CD4-positive, alpha-beta memory T cell (primary cell): Measurements from ENCODE around the gene DCAF12. TPM values are rescaled to one million over a fixed set of nuclear protein-coding genes. Genes with fewer than 3 reads are reported as not detected.

Experiments used
- CTCF ChIA-PET: fragments of 350-600 bp; sonication (Branson Sonifier 250); formaldehyde crosslinking; loops from one replicate; lab custom pipeline; 2021; ENCODE audit warnings: inconsistent platforms; ENCODE audit not compliant: partially characterized antibody; lab: Charles Lee
- POLR2A ChIA-PET: fragments of 350-600 bp; sonication (Branson Sonifier 250); formaldehyde crosslinking; loops from one replicate; lab custom pipeline; 2021; ENCODE audit not compliant: partially characterized antibody; lab: Charles Lee
- DNase-seq, 5 donors: peaks; one replicate each; pipeline versions ENCODE4 v3.0.0 to v3.0.0-alpha.2; 2020 to 2022; ENCODE audit warnings: mixed read lengths in 1 of 5
- H3K27ac ChIP-seq: one replicate; pipeline ENCODE4 v1.7.0; 2013; ENCODE audit warnings: low read depth, low read length
- H3K27me3 ChIP-seq: 2 replicates; pipeline ENCODE4 v1.7.0; 2013; ENCODE audit warnings: mild to moderate bottlenecking, low read length, moderate library complexity; ENCODE audit not compliant: insufficient read depth
- H3K36me3 ChIP-seq: 2 replicates; pipeline ENCODE4 v1.7.0; 2013; ENCODE audit warnings: mild to moderate bottlenecking, low read length, moderate library complexity; ENCODE audit not compliant: insufficient read depth
- H3K4me1 ChIP-seq: 2 replicates; pipeline ENCODE4 v1.7.0; 2013; ENCODE audit warnings: mild to moderate bottlenecking, low read length, moderate library complexity; ENCODE audit not compliant: insufficient read depth
- H3K4me3 ChIP-seq, 2 donors: one replicate each; pipeline ENCODE4 v1.7.0; 2013; ENCODE audit warnings: low read length in 2 of 2, mild to moderate bottlenecking in 1 of 2
- H3K9me3 ChIP-seq, 2 donors: one replicate each; pipeline ENCODE4 v1.7.0; 2013; ENCODE audit warnings: low read length in 2 of 2, control low read depth in 1 of 2; ENCODE audit not compliant: control insufficient read depth in 1 of 2
- H3K27ac Mint-ChIP-seq, 7 donors: one replicate each; pipeline ENCODE4 v1.8.0; 2020 to 2021; ENCODE audit warnings: mixed read lengths in 7 of 7, mild to moderate bottlenecking in 6 of 7, inconsistent platforms in 3 of 7, moderate library complexity in 3 of 7
- H3K27me3 Mint-ChIP-seq, 2 donors: one replicate each; pipeline ENCODE4 v1.8.0; 2020 to 2021; ENCODE audit warnings: mixed read lengths in 2 of 2
- H3K36me3 Mint-ChIP-seq, 2 donors: one replicate each; pipeline ENCODE4 v1.8.0; 2020 to 2021; ENCODE audit warnings: mixed read lengths in 2 of 2, inconsistent platforms in 1 of 2, mild to moderate bottlenecking in 1 of 2
- H3K4me1 Mint-ChIP-seq, 4 donors: one replicate each; pipeline ENCODE4 v1.8.0; 2020 to 2021; ENCODE audit warnings: mixed read lengths in 4 of 4, mild to moderate bottlenecking in 1 of 4
- H3K4me3 Mint-ChIP-seq, 8 donors: one replicate each; pipeline ENCODE4 v1.8.0; 2020 to 2021; ENCODE audit warnings: mixed read lengths in 8 of 8, mild to moderate bottlenecking in 7 of 8, moderate library complexity in 6 of 8, inconsistent platforms in 3 of 8
- H3K9me3 Mint-ChIP-seq, 8 donors: one replicate each; pipeline ENCODE4 v1.8.0; 2020 to 2021; ENCODE audit warnings: mixed read lengths in 8 of 8, mild to moderate bottlenecking in 5 of 8, inconsistent platforms in 3 of 8, moderate library complexity in 1 of 8
- intact Hi-C: fragments of 100-400 bp; cut with micrococcal nuclease; formaldehyde crosslinking; loops from one replicate; pipeline ENCODE4 v1.15.1; 2023
- polyA plus RNA-seq, 2 donors: library from polyadenylated mRNA; unstranded; fragments of 300-500 nt; fragmentation: Illumina TruSeq; gene quantifications; one replicate each; pipeline ENCODE4 v1.2.3, GENCODE V29; 2021
- total RNA-seq, 2 experiments: library from RNA; stranded (reverse); gene quantifications; one replicate each; pipeline ENCODE4 v1.2.3, GENCODE V29; 2021

DCAF12 gene
- total and polyA plus RNA-seq, 4 experiments from 2014 or later, result 13.0 to 31.0 (median 24.5) TPM

GRCh38 chr9:34158362-34158869, 31.9 kb upstream of the DCAF12 start:
- DNase-seq, result no peak
- Mint-ChIP-seq H3K36me3 (no peaks in the 10 kb centered on the region), H3K27ac (no peak overlapping the region), H3K4me3 (no peak overlapping the region), H3K9me3 (no peaks in the 10 kb centered on the region), H3K4me1 (no peaks in the 10 kb centered on the region), H3K27me3 (peaks cover 0 to 1% of the 10 kb centered on the region in 2 donors)
- Histone ChIP-seq H3K4me1 (no peaks in the 10 kb centered on the region), H3K27me3 (no peaks in the 10 kb centered on the region), H3K27ac (no peak overlapping the region), H3K9me3 (no peaks in the 10 kb centered on the region), H3K4me3 (no peak overlapping the region), H3K36me3 (no peaks in the 10 kb centered on the region)
- POLR2A ChIA-PET, result interaction anchor here (1.5 kb wide), 1 partner anchor 20 kb away, joined by 3 read pairs; the partner anchor contains the start of gene UBAP1
- intact Hi-C loops, result no loop called here
- CTCF ChIA-PET, result no interaction called here

GRCh38 chr9:34157898-34158297, 31.4 kb upstream of the DCAF12 start:
- ChIA-PET POLR2A (interaction anchor here (1.5 kb wide), 1 partner anchor 21 kb away, joined by 3 read pairs; the partner anchor contains the start of gene UBAP1), CTCF (no interaction called here)
- H3K27ac Mint-ChIP-seq, result no peak overlapping the region
- Histone ChIP-seq H3K4me1 (no peaks in the 10 kb centered on the region), H3K27me3 (no peaks in the 10 kb centered on the region), H3K27ac (no peak overlapping the region), H3K9me3 (no peaks in the 10 kb centered on the region), H3K4me3 (no peak overlapping the region), H3K36me3 (no peaks in the 10 kb centered on the region)
- intact Hi-C loops, result no loop called here
- H3K36me3 Mint-ChIP-seq, result no peaks in the 10 kb centered on the region
- H3K4me1 Mint-ChIP-seq, result no peaks in the 10 kb centered on the region
- H3K9me3 Mint-ChIP-seq, result no peaks in the 10 kb centered on the region
- no peak overlapping the region for H3K4me3 Mint-ChIP-seq
- peaks cover 0 to 1% of the 10 kb centered on the region in 2 donors for H3K27me3 Mint-ChIP-seq
- DNase-seq, result no peak

- Mint-ChIP-seq H3K4me1 (no peaks in the 10 kb centered on the region), H3K36me3 (no peaks in the 10 kb centered on the region), H3K9me3 (no peaks in the 10 kb centered on the region), H3K27me3 (peaks cover 0 to 1% of the 10 kb centered on the region in 2 donors), H3K4me3 (no peak overlapping the region), H3K27ac (peak overlapping the region in 1 of 7 donors; percentile 45)
- Histone ChIP-seq H3K36me3 (no peaks in the 10 kb centered on the region), H3K4me1 (no peaks in the 10 kb centered on the region), H3K27ac (no peak overlapping the region), H3K27me3 (no peaks in the 10 kb centered on the region), H3K4me3 (no peak overlapping the region), H3K9me3 (no peaks in the 10 kb centered on the region)
- ChIA-PET POLR2A (no interaction called here), CTCF (no interaction called here)
- no peak for DNase-seq
- intact Hi-C loops, result no loop called here
These were observed 30.8 kb upstream of the DCAF12 start for GRCh38 chr9:34157318-34157717.

- H3K9me3 Mint-ChIP-seq, result no peaks in the 10 kb centered on the region
- H3K36me3 ChIP-seq, result no peaks in the 10 kb centered on the region
- no peak overlapping the region for H3K27ac Mint-ChIP-seq
- H3K4me1 Mint-ChIP-seq, result no peaks in the 10 kb centered on the region
- no peak overlapping the region for H3K27ac ChIP-seq
- no peak for DNase-seq
- H3K27me3 ChIP-seq, result no peaks in the 10 kb centered on the region
- intact Hi-C loops, result no loop called here
- no peaks in the 10 kb centered on the region for H3K4me1 ChIP-seq
- H3K4me3 ChIP-seq, result no peak overlapping the region
- H3K36me3 Mint-ChIP-seq, result no peaks in the 10 kb centered on the region
- no peaks in the 10 kb centered on the region for H3K9me3 ChIP-seq
- H3K27me3 Mint-ChIP-seq, result peaks cover 0 to 1% of the 10 kb centered on the region in 2 donors
- CTCF ChIA-PET, result interaction anchor here (0.8 to 1.1 kb wide), 2 partner anchors 63 to 99 kb away, joined by 3 to 4 read pairs; no protein-coding TSS in a partner anchor
- H3K4me3 Mint-ChIP-seq, result no peak overlapping the region
- POLR2A ChIA-PET, result no interaction called here
These were observed 27.6 kb upstream of the DCAF12 start for GRCh38 chr9:34154057-34154456.

GRCh38 chr9:34151398-34151797, 24.9 kb upstream of the DCAF12 start:
- intact Hi-C loops, result no loop called here
- H3K4me3 Mint-ChIP-seq, result no peak overlapping the region
- DNase-seq, result no peak
- H3K27me3 ChIP-seq, result no peaks in the 10 kb centered on the region
- ChIA-PET POLR2A (no interaction called here), CTCF (no interaction called here)
- H3K9me3 Mint-ChIP-seq, result no peaks in the 10 kb centered on the region
- H3K4me3 ChIP-seq, result no peak overlapping the region
- H3K36me3 Mint-ChIP-seq, result no peaks in the 10 kb centered on the region
- H3K4me1 ChIP-seq, result no peaks in the 10 kb centered on the region
- H3K4me1 Mint-ChIP-seq, result no peaks in the 10 kb centered on the region
- H3K27me3 Mint-ChIP-seq, result peaks cover 0 to 1% of the 10 kb centered on the region in 2 donors
- no peak overlapping the region for H3K27ac ChIP-seq
- no peaks in the 10 kb centered on the region for H3K9me3 ChIP-seq
- H3K27ac Mint-ChIP-seq, result no peak overlapping the region
- H3K36me3 ChIP-seq, result no peaks in the 10 kb centered on the region

- Histone ChIP-seq H3K27ac (no peak overlapping the region), H3K36me3 (no peaks in the 10 kb centered on the region), H3K27me3 (no peaks in the 10 kb centered on the region), H3K9me3 (no peaks in the 10 kb centered on the region), H3K4me3 (no peak overlapping the region), H3K4me1 (no peaks in the 10 kb centered on the region)
- intact Hi-C loops, result no loop called here
- H3K9me3 Mint-ChIP-seq, result peaks cover 0 to 2% (median 0%) of the 10 kb centered on the region in 8 donors
- no peak for DNase-seq
- no peaks in the 10 kb centered on the region for H3K36me3 Mint-ChIP-seq
- POLR2A ChIA-PET, result no interaction called here
- no peak overlapping the region for H3K4me3 Mint-ChIP-seq
- no peaks in the 10 kb centered on the region for H3K4me1 Mint-ChIP-seq
- CTCF ChIA-PET, result interaction anchor here (0.7 kb wide), 1 partner anchor 34 kb away, joined by 3 read pairs; the partner anchor contains the start of gene UBAP1
- H3K27ac Mint-ChIP-seq, result no peak overlapping the region
- no peaks in the 10 kb centered on the region for H3K27me3 Mint-ChIP-seq
These were observed 18.7 kb upstream of the DCAF12 start for GRCh38 chr9:34145165-34145564.

GRCh38 chr9:34143116-34143515, 16.6 kb upstream of the DCAF12 start:
- H3K4me1 ChIP-seq, result peaks cover 9% of the 10 kb centered on the region
- H3K27ac ChIP-seq, result no peak overlapping the region
- Mint-ChIP-seq H3K27ac (no peak overlapping the region), H3K4me1 (peaks cover 0 to 4% (median 2%) of the 10 kb centered on the region in 4 donors), H3K36me3 (no peaks in the 10 kb centered on the region), H3K27me3 (no peaks in the 10 kb centered on the region), H3K9me3 (peaks cover 0 to 2% (median 0%) of the 10 kb centered on the region in 8 donors), H3K4me3 (no peak overlapping the region)
- H3K9me3 ChIP-seq, result no peaks in the 10 kb centered on the region
- no peaks in the 10 kb centered on the region for H3K27me3 ChIP-seq
- ChIA-PET POLR2A (no interaction called here), CTCF (interaction anchor here (0.7 to 1.5 kb wide), 2 partner anchors 110 to 475 kb away, joined by 3 to 4 read pairs; no protein-coding TSS in a partner anchor)
- no peaks in the 10 kb centered on the region for H3K36me3 ChIP-seq
- no peak for DNase-seq
- H3K4me3 ChIP-seq, result no peak overlapping the region
- intact Hi-C loops, result no loop called here
